ENCODE measurements around the gene RXRA. TPM values are rescaled to one million over a fixed set of nuclear protein-coding genes. Genes with fewer than 3 reads are reported as not detected.

The RXRA gene
- polyA plus RNA-seq, 3 donors = 15.8 to 91.0 (median 23.2) TPM

- Mint-ChIP-seq H3K27me3 (ENCODE audit: low read depth in 3 of 3) (peaks cover 30 to 41% (median 30%) of the 10 kb centered on the region in 3 donors), H3K4me1 (peaks cover 19% of the 10 kb centered on the region), H3K36me3 (no peaks in the 10 kb centered on the region), H3K27ac (no peak overlapping the region), H3K4me3 (no peak overlapping the region), H3K9me3 (peaks cover 0 to 4% (median 0%) of the 10 kb centered on the region in 7 donors)
- intact Hi-C loops (cut with micrococcal nuclease) = no loop called here
- 94% methylated on average over 12 of the region's 12 CpGs for WGBS (ENCODE audit: insufficient coverage)
- DNase-seq = no peak
- Histone ChIP-seq H3K9me3 (replicated peaks in 1 of 2; ENCODE audit: control insufficient read depth in 1 of 2, insufficient read depth in 1 of 2, low read length in 2 of 2) (no peaks in the 10 kb centered on the region), H3K27ac (ENCODE audit: low read depth in 1 of 2, low read length in 2 of 2) (no peak overlapping the region), H3K36me3 (replicated peaks in 1 of 2; ENCODE audit: control insufficient read depth in 1 of 2, insufficient read depth in 2 of 2, low read length in 2 of 2) (no peaks in the 10 kb centered on the region), H3K9ac (ENCODE audit: insufficient read depth, low read length, poor library complexity, severe bottlenecking) (no peak overlapping the region), H2AFZ (ENCODE audit: insufficient read depth, low read depth, low read length, poor library complexity, severe bottlenecking) (no peak overlapping the region), H3K4me1 (ENCODE audit: control insufficient read depth in 1 of 2, insufficient read depth in 2 of 2, low read length in 2 of 2) (peaks cover 16 to 23% of the 10 kb centered on the region in 2 donors), H3K4me2 (replicated peaks; ENCODE audit: extremely low read depth, low read length, poor library complexity, severe bottlenecking) (no peak overlapping the region), H4K20me1 (ENCODE audit: insufficient read depth, low read length) (no peaks in the 10 kb centered on the region), H3K4me3 (replicated peaks in 1 of 3; ENCODE audit: low read depth in 2 of 3, low read length in 3 of 3) (no peak overlapping the region), H3K79me2 (ENCODE audit: insufficient read depth, low read length) (no peaks in the 10 kb centered on the region), H3K27me3 (ENCODE audit: control insufficient read depth in 2 of 2, insufficient read depth in 2 of 2, low read length in 2 of 2) (peaks cover 0 to 14% of the 10 kb centered on the region in 2 donors)
- TF ChIP-seq CTCF (IDR thresholded peaks at IDR 0.05) = no peak
Measured at GRCh38 chr9:134289241-134289875, 36.9 kb upstream of the RXRA start.

GRCh38 chr9:134290603-134291451 is 35.4 kb upstream of the RXRA start:
- no peaks in the 10 kb centered on the region for H3K36me3 Mint-ChIP-seq
- no peak overlapping the region for H3K4me3 Mint-ChIP-seq
- WGBS (ENCODE audit: insufficient coverage) = 97% methylated on average over 10 of the region's 12 CpGs
- Histone ChIP-seq H3K9ac (ENCODE audit: insufficient read depth, low read length, poor library complexity, severe bottlenecking) (no peak overlapping the region), H3K79me2 (ENCODE audit: insufficient read depth, low read length) (no peaks in the 10 kb centered on the region), H3K27me3 (ENCODE audit: control insufficient read depth in 2 of 2, insufficient read depth in 2 of 2, low read length in 2 of 2) (peaks cover 0 to 14% of the 10 kb centered on the region in 2 donors), H3K4me1 (ENCODE audit: control insufficient read depth in 1 of 2, insufficient read depth in 2 of 2, low read length in 2 of 2) (peaks cover 16 to 25% of the 10 kb centered on the region in 2 donors), H2AFZ (ENCODE audit: insufficient read depth, low read depth, low read length, poor library complexity, severe bottlenecking) (no peak overlapping the region), H3K4me2 (replicated peaks; ENCODE audit: extremely low read depth, low read length, poor library complexity, severe bottlenecking) (no peak overlapping the region), H3K9me3 (replicated peaks in 1 of 2; ENCODE audit: control insufficient read depth in 1 of 2, insufficient read depth in 1 of 2, low read length in 2 of 2) (no peaks in the 10 kb centered on the region), H4K20me1 (ENCODE audit: insufficient read depth, low read length) (no peaks in the 10 kb centered on the region), H3K27ac (ENCODE audit: low read depth in 1 of 2, low read length in 2 of 2) (no peak overlapping the region), H3K4me3 (replicated peaks in 1 of 3; ENCODE audit: low read depth in 2 of 3, low read length in 3 of 3) (no peak overlapping the region), H3K36me3 (replicated peaks in 1 of 2; ENCODE audit: control insufficient read depth in 1 of 2, insufficient read depth in 2 of 2, low read length in 2 of 2) (no peaks in the 10 kb centered on the region)
- H3K27me3 Mint-ChIP-seq (ENCODE audit: low read depth in 3 of 3) = peaks cover 34 to 44% (median 36%) of the 10 kb centered on the region in 3 donors
- intact Hi-C loops (cut with micrococcal nuclease) = no loop called here
- no peak for TF ChIP-seq CTCF (IDR thresholded peaks at IDR 0.05)
- DNase-seq = no peak
- peak overlapping the region in 1 of 7 donors; percentile 56 for H3K27ac Mint-ChIP-seq
- H3K9me3 Mint-ChIP-seq = peaks cover 0 to 4% (median 0%) of the 10 kb centered on the region in 7 donors
- peaks cover 19% of the 10 kb centered on the region for H3K4me1 Mint-ChIP-seq
